CD4-positive, CD25-positive, alpha-beta regulatory T cell (primary cell): Measurements from ENCODE around the gene EIF2A. TPM values are rescaled to one million over a fixed set of nuclear protein-coding genes. Genes with fewer than 3 reads are reported as not detected.
A peak's percentile ranks its signal among the peaks of the same experiment; 100 is the strongest.

Experiments used
- ATAC-seq, 2 donors: fragments of 150-1000 bp; cut with Tn5 transposase; one replicate each; pipeline ENCODE4 v1.10.0; 2021; ENCODE audit warnings: low read depth in 2 of 2, moderate number of reproducible peaks in 2 of 2, moderate library complexity in 1 of 2
- DNase-seq, 3 donors: peaks; one replicate each; pipeline versions ENCODE4 v3.0.0 to v3.0.0-alpha.2; 2012 to 2022; ENCODE audit warnings: mixed read lengths in 1 of 3
- H3K27ac ChIP-seq: one replicate; pipeline ENCODE4 v1.7.0; 2013; ENCODE audit warnings: mild to moderate bottlenecking, low read length; ENCODE audit not compliant: insufficient read depth, poor library complexity, severe bottlenecking
- H3K27me3 ChIP-seq: one replicate; pipeline ENCODE4 v1.7.0; 2013; ENCODE audit warnings: low read length; ENCODE audit not compliant: control insufficient read depth, insufficient read depth
- H3K36me3 ChIP-seq: one replicate; pipeline ENCODE4 v1.7.0; 2013; ENCODE audit warnings: mild to moderate bottlenecking, low read length, moderate library complexity; ENCODE audit not compliant: control insufficient read depth, insufficient read depth
- H3K4me1 ChIP-seq: 2 replicates; pipeline ENCODE4 v1.7.0; 2013; ENCODE audit warnings: mild to moderate bottlenecking, low read length; ENCODE audit not compliant: insufficient read depth, control insufficient read depth, poor library complexity, severe bottlenecking
- H3K4me3 ChIP-seq: one replicate; pipeline ENCODE4 v1.7.0; 2013; ENCODE audit warnings: low read depth, mild to moderate bottlenecking, low read length, moderate library complexity
- H3K9me3 ChIP-seq, 2 experiments: 1 replicate in 1 of 2; 2 replicates in 1 of 2; pipeline ENCODE4 v1.7.0; 2013; ENCODE audit warnings: low read length in 2 of 2, mild to moderate bottlenecking in 1 of 2, moderate library complexity in 1 of 2; ENCODE audit not compliant: control insufficient read depth in 2 of 2
- H3K27ac Mint-ChIP-seq, 3 donors: one replicate each; pipeline ENCODE4 v1.8.0; 2020 to 2022; ENCODE audit warnings: mild to moderate bottlenecking in 3 of 3, mixed read lengths in 3 of 3, moderate library complexity in 2 of 3
- H3K27me3 Mint-ChIP-seq: one replicate; pipeline ENCODE4 v1.8.0; 2022; ENCODE audit warnings: mild to moderate bottlenecking, mixed read lengths
- H3K36me3 Mint-ChIP-seq: one replicate; pipeline ENCODE4 v1.8.0; 2020; ENCODE audit warnings: mixed read lengths
- H3K4me1 Mint-ChIP-seq, 4 donors: one replicate each; pipeline ENCODE4 v1.8.0; 2020 to 2022; ENCODE audit warnings: mixed read lengths in 4 of 4, mild to moderate bottlenecking in 1 of 4
- H3K4me3 Mint-ChIP-seq, 4 donors: one replicate each; pipeline ENCODE4 v1.8.0; 2020 to 2022; ENCODE audit warnings: mild to moderate bottlenecking in 4 of 4, mixed read lengths in 4 of 4, moderate library complexity in 3 of 4
- H3K9me3 Mint-ChIP-seq, 7 donors: one replicate each; pipeline ENCODE4 v1.8.0; 2020 to 2022; ENCODE audit warnings: mixed read lengths in 7 of 7, mild to moderate bottlenecking in 3 of 7, moderate library complexity in 2 of 7
- polyA plus RNA-seq, 4 donors: library from polyadenylated mRNA; unstranded; fragments of 300-500 nt; fragmentation: Illumina TruSeq; gene quantifications; one replicate each; pipeline ENCODE4 v1.2.3, GENCODE V29; 2021
- total RNA-seq: library from RNA; stranded (reverse); gene quantifications from one replicate; pipeline ENCODE4 v1.2.3, GENCODE V29; 2022

EIF2A gene
- total and polyA plus RNA-seq, 5 donors from 2014 or later: 34.1 to 94.4 (median 49.4) TPM

- Mint-ChIP-seq H3K9me3 (no peaks in the 10 kb centered on the region), H3K27ac (no peak overlapping the region), H3K4me3 (no peak overlapping the region), H3K4me1 (peaks cover 36 to 39% (median 37%) of the 10 kb centered on the region in 4 donors), H3K36me3 (peaks cover 37% of the 10 kb centered on the region), H3K27me3 (no peaks in the 10 kb centered on the region)
- ATAC-seq (no peak), DNase-seq (no peak)
- H3K4me3 ChIP-seq: no peak overlapping the region
- no peak overlapping the region for H3K27ac ChIP-seq
- H3K27me3 ChIP-seq: no peaks in the 10 kb centered on the region
- no peaks in the 10 kb centered on the region for H3K9me3 ChIP-seq
- H3K36me3 ChIP-seq: peaks cover 43% of the 10 kb centered on the region
- no peaks in the 10 kb centered on the region for H3K4me1 ChIP-seq
Measured at GRCh38 chr3:150557725-150558124, 11.1 kb downstream of the EIF2A start.

DNA sequence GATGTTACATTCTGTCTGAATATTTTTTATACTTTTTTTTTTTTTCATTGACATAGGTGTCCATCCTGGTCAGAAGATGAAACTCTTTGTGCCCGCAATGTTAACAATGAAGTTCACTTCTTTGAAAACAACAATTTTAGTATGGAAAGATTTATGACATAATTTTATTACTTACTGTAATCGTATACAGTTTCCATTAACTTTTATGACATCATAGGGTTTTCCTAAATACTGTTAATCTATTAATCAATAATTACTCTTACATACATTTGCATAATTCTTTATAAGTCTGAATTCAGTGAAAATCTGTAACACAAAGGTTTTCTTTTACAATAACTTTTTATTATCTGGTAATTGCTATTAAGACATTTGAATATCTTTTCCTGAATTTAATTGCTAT is 17.7 kb downstream of the EIF2A start:
- Mint-ChIP-seq H3K27me3 (no peaks in the 10 kb centered on the region), H3K9me3 (peaks cover 0 to 1% (median 0%) of the 10 kb centered on the region in 7 donors), H3K27ac (no peak overlapping the region), H3K36me3 (peaks cover 13% of the 10 kb centered on the region), H3K4me1 (peaks cover 5 to 28% (median 9%) of the 10 kb centered on the region in 4 donors), H3K4me3 (no peak overlapping the region)
- Histone ChIP-seq H3K4me1 (no peaks in the 10 kb centered on the region), H3K27me3 (no peaks in the 10 kb centered on the region), H3K27ac (no peak overlapping the region), H3K4me3 (no peak overlapping the region), H3K9me3 (no peaks in the 10 kb centered on the region), H3K36me3 (peaks cover 59% of the 10 kb centered on the region)
- no peak for DNase-seq
- ATAC-seq: no peak

GRCh38 chr3:150567328-150567727 is 20.7 kb downstream of the EIF2A start:
- H3K27me3 ChIP-seq: no peaks in the 10 kb centered on the region
- H3K27me3 Mint-ChIP-seq: no peaks in the 10 kb centered on the region
- no peak overlapping the region for H3K4me3 ChIP-seq
- H3K27ac ChIP-seq: no peak overlapping the region
- peaks cover 74% of the 10 kb centered on the region for H3K36me3 ChIP-seq
- H3K4me1 Mint-ChIP-seq: peaks cover 0 to 24% (median 2%) of the 10 kb centered on the region in 4 donors
- no peaks in the 10 kb centered on the region for H3K9me3 ChIP-seq
- peaks cover 29% of the 10 kb centered on the region for H3K36me3 Mint-ChIP-seq
- no peak overlapping the region for H3K4me3 Mint-ChIP-seq
- no peak for ATAC-seq
- H3K9me3 Mint-ChIP-seq: peaks cover 0 to 1% (median 0%) of the 10 kb centered on the region in 7 donors
- H3K4me1 ChIP-seq: no peaks in the 10 kb centered on the region
- no peak for DNase-seq
- no peak overlapping the region for H3K27ac Mint-ChIP-seq

- H3K36me3 Mint-ChIP-seq: peaks cover 25% of the 10 kb centered on the region
- peaks cover 22 to 33% (median 24%) of the 10 kb centered on the region in 4 donors for H3K4me1 Mint-ChIP-seq
- H3K27ac ChIP-seq: no peak overlapping the region
- no peak for DNase-seq
- H3K9me3 ChIP-seq: no peaks in the 10 kb centered on the region
- no peak overlapping the region for H3K4me3 Mint-ChIP-seq
- H3K27ac Mint-ChIP-seq: no peak overlapping the region
- H3K36me3 ChIP-seq: peaks cover 41% of the 10 kb centered on the region
- no peak overlapping the region for H3K4me3 ChIP-seq
- H3K4me1 ChIP-seq: peaks cover under 1% of the 10 kb centered on the region
- no peak for ATAC-seq
- no peaks in the 10 kb centered on the region for H3K27me3 Mint-ChIP-seq
- H3K9me3 Mint-ChIP-seq: no peaks in the 10 kb centered on the region
- no peaks in the 10 kb centered on the region for H3K27me3 ChIP-seq
Measured at GRCh38 chr3:150577855-150578254, 31.3 kb downstream of the EIF2A start.

DNA sequence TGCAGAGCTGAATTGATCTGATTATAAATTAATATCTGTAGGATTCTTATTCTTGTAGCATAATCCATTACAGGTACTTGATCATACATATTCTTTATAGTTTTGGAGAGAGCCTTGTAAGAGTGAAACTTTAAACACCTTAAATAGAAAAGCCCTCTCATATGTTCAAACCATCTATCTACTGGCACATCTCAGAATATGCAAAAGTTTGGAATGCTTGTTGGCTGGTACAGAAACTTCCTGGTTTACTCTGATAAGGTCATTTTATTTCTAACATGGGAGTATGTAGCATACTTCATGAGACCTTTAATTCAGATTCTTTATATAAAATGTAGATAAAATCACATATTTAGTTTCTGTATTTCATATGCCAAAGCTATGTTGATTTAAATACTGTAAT is 34.6 kb downstream of the EIF2A start:
- no peaks in the 10 kb centered on the region for H3K9me3 Mint-ChIP-seq
- Histone ChIP-seq H3K27ac (no peak overlapping the region), H3K9me3 (no peaks in the 10 kb centered on the region), H3K27me3 (no peaks in the 10 kb centered on the region), H3K36me3 (peaks cover 62% of the 10 kb centered on the region), H3K4me3 (no peak overlapping the region), H3K4me1 (peaks cover 7% of the 10 kb centered on the region)
- H3K4me1 Mint-ChIP-seq: peaks cover 11 to 29% (median 18%) of the 10 kb centered on the region in 4 donors
- no peak overlapping the region for H3K4me3 Mint-ChIP-seq
- no peaks in the 10 kb centered on the region for H3K27me3 Mint-ChIP-seq
- ATAC-seq (no peak), DNase-seq (no peak)
- H3K27ac Mint-ChIP-seq: no peak overlapping the region
- H3K36me3 Mint-ChIP-seq: peaks cover 38% of the 10 kb centered on the region

GRCh38 chr3:150582620-150583019 is 36.0 kb downstream of the EIF2A start:
- Mint-ChIP-seq H3K4me3 (no peak overlapping the region), H3K27ac (peak overlapping the region; percentile 32 to 81 (median 63)), H3K36me3 (peaks cover 28% of the 10 kb centered on the region), H3K4me1 (peaks cover 7 to 24% (median 15%) of the 10 kb centered on the region in 4 donors), H3K9me3 (no peaks in the 10 kb centered on the region), H3K27me3 (no peaks in the 10 kb centered on the region)
- H3K36me3 ChIP-seq: peaks cover 53% of the 10 kb centered on the region
- no peaks in the 10 kb centered on the region for H3K27me3 ChIP-seq
- no peak overlapping the region for H3K27ac ChIP-seq
- H3K4me3 ChIP-seq: peak overlapping the region; percentile 26
- no peaks in the 10 kb centered on the region for H3K9me3 ChIP-seq
- DNase-seq (no peak), ATAC-seq (no peak)
- H3K4me1 ChIP-seq: peaks cover 7% of the 10 kb centered on the region

DNA sequence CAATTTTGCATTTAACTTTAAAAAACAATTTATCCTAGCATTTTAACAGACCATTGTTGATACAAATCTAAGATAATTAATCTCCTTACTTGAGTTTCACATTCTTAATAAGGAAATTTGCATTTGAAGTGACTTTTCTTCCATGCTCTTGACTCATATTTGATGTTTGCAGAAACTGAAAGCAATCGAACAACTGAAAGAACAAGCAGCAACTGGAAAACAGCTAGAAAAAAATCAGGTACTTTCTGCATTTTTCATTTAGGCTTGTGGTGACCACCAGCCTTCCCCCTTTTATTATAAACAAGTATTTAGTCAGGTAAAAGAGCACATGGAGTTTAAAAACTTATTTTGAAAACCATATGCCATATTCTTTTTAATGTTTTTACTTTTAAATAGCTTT is 36.4 kb downstream of the EIF2A start:
- DNase-seq: peak in 1 of 3 donors; percentile 51
- Mint-ChIP-seq H3K9me3 (no peaks in the 10 kb centered on the region), H3K36me3 (peaks cover 24% of the 10 kb centered on the region), H3K4me1 (peaks cover 4 to 24% (median 12%) of the 10 kb centered on the region in 4 donors), H3K27me3 (no peaks in the 10 kb centered on the region), H3K27ac (peak overlapping the region in 2 of 3 donors; percentile 10 to 81), H3K4me3 (no peak overlapping the region)
- peak overlapping the region; percentile 25 for H3K27ac ChIP-seq
- peaks cover 50% of the 10 kb centered on the region for H3K36me3 ChIP-seq
- peaks cover 7% of the 10 kb centered on the region for H3K4me1 ChIP-seq
- no peak for ATAC-seq
- H3K4me3 ChIP-seq: peak overlapping the region; percentile 26
- H3K9me3 ChIP-seq: no peaks in the 10 kb centered on the region
- H3K27me3 ChIP-seq: no peaks in the 10 kb centered on the region

DNA sequence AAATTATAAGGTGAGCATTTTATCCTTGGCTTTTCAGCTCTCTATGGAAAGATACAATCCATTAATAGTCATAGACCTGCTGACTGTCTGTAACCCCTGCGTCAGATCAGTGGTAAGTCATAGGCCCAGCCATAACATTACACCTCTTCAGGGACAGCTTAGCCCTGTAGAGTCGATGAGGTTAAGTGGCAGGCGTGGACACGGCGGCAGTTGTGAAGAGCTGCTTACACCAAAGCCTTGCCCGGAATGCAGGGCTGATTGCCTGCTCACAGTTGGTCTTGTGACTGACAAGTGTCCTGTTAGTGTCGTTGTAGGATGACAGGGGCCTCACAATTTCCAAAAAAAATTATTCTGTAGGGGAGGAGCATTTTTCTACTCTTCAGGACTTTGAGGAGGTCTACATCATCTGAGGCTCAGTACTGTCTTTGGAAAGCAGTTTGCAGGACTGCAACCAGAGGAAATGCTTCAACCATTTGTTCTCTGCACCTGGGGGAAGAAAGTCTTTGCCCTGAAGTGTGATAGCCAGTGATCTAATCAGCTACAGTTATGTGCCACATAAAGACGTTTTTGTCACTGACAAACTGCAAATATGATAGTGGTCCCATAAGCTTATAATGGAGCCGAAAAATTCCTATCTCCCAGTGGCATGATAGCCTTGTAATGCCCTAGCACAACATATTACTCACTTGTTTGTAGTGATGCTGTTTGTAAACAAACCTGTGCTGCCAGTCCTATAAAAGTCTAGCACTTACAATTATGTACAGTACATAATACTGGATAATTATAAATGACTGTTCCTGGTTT is 41.6 kb downstream of the EIF2A start:
- DNase-seq (no peak), ATAC-seq (no peak)
- Mint-ChIP-seq H3K27ac (peak overlapping the region in 1 of 3 donors; percentile 68), H3K36me3 (peaks cover 13% of the 10 kb centered on the region), H3K9me3 (no peaks in the 10 kb centered on the region), H3K27me3 (no peaks in the 10 kb centered on the region), H3K4me1 (peaks cover 11 to 19% (median 14%) of the 10 kb centered on the region in 4 donors), H3K4me3 (no peak overlapping the region)
- H3K9me3 ChIP-seq: no peaks in the 10 kb centered on the region
- peaks cover 25% of the 10 kb centered on the region for H3K36me3 ChIP-seq
- H3K4me1 ChIP-seq: peaks cover 3% of the 10 kb centered on the region
- no peaks in the 10 kb centered on the region for H3K27me3 ChIP-seq
- no peak overlapping the region for H3K4me3 ChIP-seq
- no peak overlapping the region for H3K27ac ChIP-seq
